ENCODE data around the gene CHST3.
"Not testable (repeated sequence)": the region's sequence is repeated elsewhere in the genome, so short reads cannot be mapped to it uniquely, and the experiment has no call there.

The CHST3 gene

GRCh38 chr10:71948496-71949067, 15.6 kb upstream of the CHST3 start:
- no peak for DNase-seq (ENCODE audit: low spot score)

GRCh38 chr10:71950683-71951082, 13.5 kb upstream of the CHST3 start:
- no peak for DNase-seq (ENCODE audit: low spot score)

- no peak for DNase-seq (ENCODE audit: low spot score)
These were observed 11.4 kb upstream of the CHST3 start for GRCh38 chr10:71952745-71953144.

- no peak for DNase-seq (ENCODE audit: low spot score)
These were observed 6.5 kb upstream of the CHST3 start for GRCh38 chr10:71957546-71958275.

- DNase-seq (ENCODE audit: low spot score) = no peak
These were observed 4.7 kb upstream of the CHST3 start for GRCh38 chr10:71959526-71959925.

- DNase-seq (ENCODE audit: low spot score) = no peak
These were observed 2.4 kb upstream of the CHST3 start for GRCh38 chr10:71961831-71962230.

GRCh38 chr10:71962901-71963300, 1.3 kb upstream of the CHST3 start:
- DNase-seq (ENCODE audit: low spot score) = no peak

GRCh38 chr10:71963351-71964097, 671 bp upstream of the CHST3 start:
- no peak for DNase-seq (ENCODE audit: low spot score)

- no peak for DNase-seq (ENCODE audit: low spot score)
These were observed 734 bp downstream of the CHST3 start for GRCh38 chr10:71964743-71965515.

- no peak for DNase-seq (ENCODE audit: low spot score)
These were observed 1.4 kb downstream of the CHST3 start for GRCh38 chr10:71965623-71966022.

GRCh38 chr10:71966046-71967004, 2.1 kb downstream of the CHST3 start:
- no peak for DNase-seq (ENCODE audit: low spot score)

GRCh38 chr10:71967958-71968357, 3.8 kb downstream of the CHST3 start:
- DNase-seq (ENCODE audit: low spot score) = not testable (repeated sequence)

- DNase-seq (ENCODE audit: low spot score) = no peak
These were observed 4.6 kb downstream of the CHST3 start for GRCh38 chr10:71968553-71969474.

- DNase-seq (ENCODE audit: low spot score) = no peak
These were observed 5.7 kb downstream of the CHST3 start for GRCh38 chr10:71969929-71970328.

GRCh38 chr10:71970331-71970730, 6.1 kb downstream of the CHST3 start:
- DNase-seq (ENCODE audit: low spot score) = no peak

GRCh38 chr10:71970869-71971268, 6.7 kb downstream of the CHST3 start:
- DNase-seq (ENCODE audit: low spot score) = no peak

- DNase-seq (ENCODE audit: low spot score) = no peak
These were observed 7.1 kb downstream of the CHST3 start for GRCh38 chr10:71971311-71971731.

GRCh38 chr10:71971769-71972555, 7.8 kb downstream of the CHST3 start:
- DNase-seq (ENCODE audit: low spot score) = no peak
